Measurements from ENCODE around the gene LEPR.

DNA sequence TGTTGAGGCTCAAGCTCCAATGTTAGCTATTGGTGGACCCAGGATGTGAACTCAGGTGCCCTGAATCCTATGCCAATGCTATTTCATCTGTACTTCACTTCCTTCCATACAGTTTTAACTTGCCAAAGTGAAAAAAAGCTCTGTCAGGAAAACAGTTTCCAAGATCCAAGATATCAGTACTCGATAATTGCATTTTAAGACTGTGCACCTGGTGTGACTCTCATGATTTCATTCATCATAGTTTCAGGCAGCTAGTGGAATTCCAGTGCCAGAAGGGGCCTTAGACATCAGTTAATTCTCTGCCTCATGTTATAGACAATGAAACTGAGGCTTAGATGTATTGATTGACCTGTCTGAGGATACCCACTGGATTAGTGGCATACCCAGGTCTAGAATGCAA, 26.5 kb upstream of the LEPR start:
- TF ChIP-seq, protein P1, sequence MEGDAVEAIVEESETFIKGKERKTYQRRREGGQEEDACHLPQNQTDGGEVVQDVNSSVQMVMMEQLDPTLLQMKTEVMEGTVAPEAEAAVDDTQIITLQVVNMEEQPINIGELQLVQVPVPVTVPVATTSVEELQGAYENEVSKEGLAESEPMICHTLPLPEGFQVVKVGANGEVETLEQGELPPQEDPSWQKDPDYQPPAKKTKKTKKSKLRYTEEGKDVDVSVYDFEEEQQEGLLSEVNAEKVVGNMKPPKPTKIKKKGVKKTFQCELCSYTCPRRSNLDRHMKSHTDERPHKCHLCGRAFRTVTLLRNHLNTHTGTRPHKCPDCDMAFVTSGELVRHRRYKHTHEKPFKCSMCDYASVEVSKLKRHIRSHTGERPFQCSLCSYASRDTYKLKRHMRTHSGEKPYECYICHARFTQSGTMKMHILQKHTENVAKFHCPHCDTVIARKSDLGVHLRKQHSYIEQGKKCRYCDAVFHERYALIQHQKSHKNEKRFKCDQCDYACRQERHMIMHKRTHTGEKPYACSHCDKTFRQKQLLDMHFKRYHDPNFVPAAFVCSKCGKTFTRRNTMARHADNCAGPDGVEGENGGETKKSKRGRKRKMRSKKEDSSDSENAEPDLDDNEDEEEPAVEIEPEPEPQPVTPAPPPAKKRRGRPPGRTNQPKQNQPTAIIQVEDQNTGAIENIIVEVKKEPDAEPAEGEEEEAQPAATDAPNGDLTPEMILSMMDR (conservative IDR thresholded peaks at IDR 0.05; ENCODE audit: low read depth, low read length): no peak
- TF ChIP-seq EZH2 (IDR thresholded peaks at IDR 0.05; ENCODE audit: borderline replicate concordance, low read depth, low read length, poor library complexity, severe bottlenecking): no peak

Measured in A673 (cell line).